Dedifferentiated amniotic fluid mesenchymal stem cell (primary cell): ENCODE data around the gene QSOX2.
"Not testable (repeated sequence)": the region's sequence is repeated elsewhere in the genome, so short reads cannot be mapped to it uniquely, and the experiment has no call there.

Experiments
- DNase-seq: peaks from one replicate; pipeline ENCODE4 v3.0.0-alpha.2; 2016; ENCODE audit errors: extremely low spot score

Gene QSOX2

DNA sequence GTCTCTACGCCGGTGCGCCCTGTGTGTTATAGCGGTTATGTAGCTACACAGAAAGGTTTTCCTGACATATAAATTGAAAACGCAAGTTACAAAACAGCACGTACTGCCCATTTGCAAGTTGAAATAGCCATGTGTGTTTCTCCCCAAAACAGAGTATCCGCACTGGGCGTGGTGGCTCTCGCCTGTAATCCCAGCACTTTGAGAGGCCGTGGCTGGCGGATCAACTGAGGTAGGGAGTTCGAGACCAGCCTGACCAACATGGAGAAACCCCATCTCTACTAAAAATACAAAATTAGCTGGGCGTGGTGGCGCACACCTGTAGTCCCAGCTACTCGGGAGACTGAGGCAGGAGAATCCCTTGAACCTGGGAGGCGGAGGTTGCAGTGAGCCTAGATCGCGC, 21.0 kb upstream of the QSOX2 start:
- not testable (repeated sequence) for DNase-seq

- DNase-seq, result no peak
Observed at GRCh38 chr9:136265561-136266355, 20.1 kb upstream of the QSOX2 start.

GRCh38 chr9:136264441-136265405, 19.1 kb upstream of the QSOX2 start:
- DNase-seq, result no peak

- no peak for DNase-seq
Observed at GRCh38 chr9:136264031-136264430, 18.4 kb upstream of the QSOX2 start.

DNA sequence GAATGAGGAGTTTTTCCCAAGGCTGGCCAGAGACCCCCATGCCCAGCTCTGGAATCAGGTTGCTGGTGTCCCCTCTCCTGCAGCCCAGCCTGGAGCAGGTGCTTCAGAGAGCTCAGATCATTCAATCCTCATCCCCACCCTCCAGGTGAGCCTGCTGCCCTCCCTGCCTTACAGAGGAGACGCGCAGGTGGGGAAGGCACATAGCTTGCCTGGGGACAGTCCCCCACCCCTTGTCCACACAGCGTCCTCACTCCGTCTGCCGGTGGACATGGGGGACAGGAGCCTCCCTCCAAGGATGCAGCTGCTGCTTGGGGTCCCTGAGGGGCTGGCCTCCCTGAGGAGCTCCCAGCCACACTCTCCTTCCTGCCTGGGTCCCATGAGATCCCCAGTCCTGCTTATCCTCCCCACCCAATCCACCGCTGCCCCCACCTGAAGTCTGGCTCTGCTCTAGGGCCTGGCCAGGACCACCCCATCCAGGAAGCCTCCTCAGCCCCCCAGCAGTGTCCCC, 17.1 kb upstream of the QSOX2 start:
- DNase-seq, result no peak

- no peak for DNase-seq
Observed at GRCh38 chr9:136261686-136262430, 16.2 kb upstream of the QSOX2 start.

DNA sequence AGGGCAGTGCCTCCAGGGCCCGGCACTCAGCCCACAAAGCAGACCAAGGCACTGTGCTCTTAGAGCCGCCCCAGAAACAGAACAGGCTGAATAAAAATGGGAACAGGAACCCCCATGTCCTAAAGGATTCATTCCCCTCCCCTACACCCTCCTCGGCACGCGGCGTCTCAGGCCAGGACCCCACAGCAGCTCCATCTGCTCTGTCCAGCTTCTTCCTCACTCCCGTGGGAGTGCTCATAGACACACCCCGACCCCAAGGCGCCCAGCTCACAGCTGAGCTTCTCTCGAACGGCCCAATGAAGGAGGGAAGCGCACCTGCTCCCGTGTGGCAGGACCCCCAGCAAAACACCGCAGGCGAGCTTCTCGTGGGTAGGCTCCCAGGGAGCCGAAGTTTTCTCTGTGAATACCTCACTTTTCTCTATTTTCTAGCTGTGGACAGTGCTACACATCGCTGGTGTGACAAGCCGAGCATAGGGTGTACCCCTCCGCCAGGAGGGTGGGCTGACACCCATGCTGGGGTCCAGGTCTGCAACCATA, 15.4 kb upstream of the QSOX2 start:
- DNase-seq, result no peak

- no peak for DNase-seq
Observed at GRCh38 chr9:136260521-136260920, 14.9 kb upstream of the QSOX2 start.

DNA sequence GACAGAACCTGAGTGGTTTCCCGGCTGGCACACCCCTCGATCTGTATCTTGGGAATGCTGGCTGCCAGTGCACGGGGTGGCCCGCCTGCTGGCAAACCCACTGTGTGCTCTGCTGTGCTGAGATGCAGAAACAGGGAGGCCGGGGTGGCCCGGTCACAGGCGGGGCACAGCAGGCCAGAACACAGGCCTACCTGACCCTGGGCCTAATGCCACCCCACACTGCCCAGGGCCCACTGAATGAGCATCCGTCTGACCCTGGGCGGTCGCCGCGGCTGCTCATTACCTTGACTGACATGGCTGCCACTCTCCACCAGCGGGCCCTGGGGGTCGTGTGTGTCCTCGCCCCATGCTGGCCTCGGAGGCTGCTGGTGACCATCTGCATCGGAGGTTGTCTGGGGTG, 14.2 kb upstream of the QSOX2 start:
- no peak for DNase-seq

DNA sequence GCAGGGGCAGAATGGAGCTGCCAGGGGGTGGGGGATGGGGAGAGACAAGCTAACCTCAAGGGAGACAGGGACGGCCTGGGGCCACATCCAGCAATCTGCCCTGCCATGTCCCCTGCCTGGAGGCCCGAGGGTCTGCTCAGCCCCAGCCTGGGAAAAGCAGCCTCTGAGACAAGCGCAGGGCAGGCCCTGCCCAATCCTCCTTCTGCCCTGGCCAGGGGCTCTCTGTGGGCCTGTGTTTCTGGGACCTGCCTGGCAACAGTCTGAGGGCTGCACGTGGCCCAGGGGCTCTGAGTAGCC, 13.9 kb upstream of the QSOX2 start:
- no peak for DNase-seq

GRCh38 chr9:136258786-136259516, 13.3 kb upstream of the QSOX2 start:
- no peak for DNase-seq

- DNase-seq, result no peak
Observed at GRCh38 chr9:136258299-136258625, 12.7 kb upstream of the QSOX2 start.

- no peak for DNase-seq
Observed at GRCh38 chr9:136257381-136258298, 12.0 kb upstream of the QSOX2 start.

GRCh38 chr9:136255896-136256890, 10.6 kb upstream of the QSOX2 start:
- DNase-seq, result no peak

DNA sequence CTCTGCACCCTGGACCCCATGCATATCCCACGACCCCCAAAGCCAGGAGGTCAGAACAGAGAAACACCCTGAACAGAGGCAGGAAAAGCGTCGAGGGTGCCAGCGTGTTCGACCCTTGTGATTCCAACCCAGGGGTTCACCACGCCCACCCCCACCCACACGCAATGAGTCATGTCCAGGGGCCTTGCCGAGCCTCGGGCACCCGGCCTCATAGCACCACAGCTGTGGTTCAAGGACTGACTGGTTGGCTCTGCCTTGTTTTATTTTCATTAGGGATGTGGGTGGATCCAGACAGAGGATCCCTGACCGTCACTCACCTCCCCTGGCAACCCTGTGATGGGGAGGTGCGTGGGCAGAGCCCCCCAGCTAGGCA, 9.5 kb upstream of the QSOX2 start:
- no peak for DNase-seq

GRCh38 chr9:136254381-136255165, 9.0 kb upstream of the QSOX2 start:
- DNase-seq, result no peak

- no peak for DNase-seq
Observed at GRCh38 chr9:136253246-136254130, 7.9 kb upstream of the QSOX2 start.
